ENCODE results near the gene ZNF865. TPM values are rescaled to one million over a fixed set of nuclear protein-coding genes. Genes with fewer than 3 reads are reported as not detected.

The ZNF865 gene
- total RNA-seq, 1 donor from 2014 or later = 5.6 TPM

- no peaks in the 10 kb centered on the region for H3K27me3 ChIP-seq (ENCODE audit: control insufficient read depth, insufficient read depth, low read length)
- peak; percentile 100 for TF ChIP-seq CTCF (IDR thresholded peaks at IDR 0.05; ENCODE audit: insufficient read depth, low read length, poor library complexity, severe bottlenecking)
- DNase-seq (ENCODE audit: low read depth) = peak; percentile 94
- peak overlapping the region; percentile 70 for H3K4me3 ChIP-seq (ENCODE audit: low read depth, low read length)
- H3K36me3 ChIP-seq (ENCODE audit: control insufficient read depth, insufficient read depth, low read length) = no peaks in the 10 kb centered on the region
These were observed 48.3 kb downstream of the ZNF865 start for GRCh38 chr19:55653651-55654322.

GRCh38 chr19:55654323-55654867 is 48.9 kb downstream of the ZNF865 start:
- Histone ChIP-seq H3K36me3 (ENCODE audit: control insufficient read depth, insufficient read depth, low read length) (no peaks in the 10 kb centered on the region), H3K4me3 (ENCODE audit: low read depth, low read length) (peak overlapping the region; percentile 70), H3K27me3 (ENCODE audit: control insufficient read depth, insufficient read depth, low read length) (no peaks in the 10 kb centered on the region)
- DNase-seq (ENCODE audit: low read depth) = peak; percentile 90
- TF ChIP-seq CTCF (IDR thresholded peaks at IDR 0.05; ENCODE audit: insufficient read depth, low read length, poor library complexity, severe bottlenecking) = no peak

GRCh38 chr19:55654868-55655647 is 49.6 kb downstream of the ZNF865 start, which contains the start of gene U2AF2:
U2AF2 (plus strand) TSS chr19:55655035; CDS start chr19:55655105, 70 bp downstream.
- Histone ChIP-seq H3K27me3 (ENCODE audit: control insufficient read depth, insufficient read depth, low read length) (no peaks in the 10 kb centered on the region), H3K4me3 (ENCODE audit: low read depth, low read length) (peak within 1 kb of the TSS; percentile 70), H3K36me3 (ENCODE audit: control insufficient read depth, insufficient read depth, low read length) (peaks cover 2% of the 10 kb centered on the region)
- no peak for TF ChIP-seq CTCF (IDR thresholded peaks at IDR 0.05; ENCODE audit: insufficient read depth, low read length, poor library complexity, severe bottlenecking)
- DNase-seq (ENCODE audit: low read depth) = no peak

GRCh38 chr19:55655648-55656040 is 50.2 kb downstream of the ZNF865 start:
- peak overlapping the region; percentile 70 for H3K4me3 ChIP-seq (ENCODE audit: low read depth, low read length)
- TF ChIP-seq CTCF (IDR thresholded peaks at IDR 0.05; ENCODE audit: insufficient read depth, low read length, poor library complexity, severe bottlenecking) = no peak
- no peaks in the 10 kb centered on the region for H3K27me3 ChIP-seq (ENCODE audit: control insufficient read depth, insufficient read depth, low read length)
- H3K36me3 ChIP-seq (ENCODE audit: control insufficient read depth, insufficient read depth, low read length) = peaks cover 2% of the 10 kb centered on the region
- DNase-seq (ENCODE audit: low read depth) = no peak

GRCh38 chr19:55656552-55656951 is 51.1 kb downstream of the ZNF865 start:
- Histone ChIP-seq H3K27me3 (ENCODE audit: control insufficient read depth, insufficient read depth, low read length) (no peaks in the 10 kb centered on the region), H3K4me3 (ENCODE audit: low read depth, low read length) (peak overlapping the region; percentile 70), H3K36me3 (ENCODE audit: control insufficient read depth, insufficient read depth, low read length) (peaks cover 2% of the 10 kb centered on the region)
- no peak for DNase-seq (ENCODE audit: low read depth)
- no peak for TF ChIP-seq CTCF (IDR thresholded peaks at IDR 0.05; ENCODE audit: insufficient read depth, low read length, poor library complexity, severe bottlenecking)

Data from kidney epithelial cell (primary cell).